HepG2 (cell line): ENCODE results near the gene FAM222B. TPM values are rescaled to one million over a fixed set of nuclear protein-coding genes. Genes with fewer than 3 reads are reported as not detected.
A peak's percentile ranks its signal among the peaks of the same experiment; 100 is the strongest.

ENCODE experiments used
- ATAC-seq: fragments of 200-7000 bp; cut with Tn5 transposase; 3 replicates; pipeline ENCODE4 v1.9.1; 2020; ENCODE audit warnings: mild to moderate bottlenecking, moderate library complexity
- BruUV-seq: library from RNA; stranded (reverse); fragments of 400-500 nt; replicated peaks from 2 replicates; lab custom pipeline; 2021; lab: Mats Ljungman, UMichigan
- CTCF ChIA-PET: fragments of 300-600 bp; formaldehyde crosslinking; extraction: SDS; loops from one replicate; lab custom pipeline; 2021; ENCODE audit warnings: low total read pairs, inconsistent platforms, low intra/inter-chr PET ratio; lab: Yijun Ruan, JAX
- POLR2A ChIA-PET: fragments of 350-600 bp; sonication (Branson Sonifier 250); formaldehyde crosslinking; loops from one replicate; lab custom pipeline; 2020; ENCODE audit warnings: antibody characterized with exemption, inconsistent platforms; lab: Yijun Ruan, JAX
- DNase-seq: peaks from one replicate; pipeline ENCODE4 v3.0.0-alpha.2; 2015; ENCODE audit warnings: low spot score
- FAIRE-seq: peaks from 3 replicates; lab custom pipeline; 2011; peaks lifted over from hg19 to GRCh38; lab: Jason Lieb, UNC
- H2AFZ ChIP-seq: one replicate; pipeline ENCODE4 v1.6.1; 2011; ENCODE audit warnings: low read length, inconsistent platforms
- H3K27ac ChIP-seq: fragments of 300-600 bp; 3 replicates; pipeline ENCODE4 v1.8.0; 2011; ENCODE audit warnings: mixed run types, mild to moderate bottlenecking, mixed read lengths, low read length, inconsistent platforms; ENCODE audit not compliant: insufficient read depth; ENCODE audit errors: extremely low read length
- H3K27me3 ChIP-seq, 2 experiments: fragments of 200-600 bp in 1 of 2; 2 replicates in 1 of 2; 3 replicates in 1 of 2; pipeline versions ENCODE4 v1.6.0 to v1.8.0; 2011; ENCODE audit warnings: low read length in 2 of 2, mild to moderate bottlenecking in 2 of 2, moderate library complexity in 2 of 2, inconsistent platforms in 1 of 2; ENCODE audit not compliant: insufficient read depth in 2 of 2, control insufficient read depth in 1 of 2
- H3K36me3 ChIP-seq, 2 experiments: fragments of 200-600 bp in 1 of 2; replicated peaks in 1 of 2; 2 replicates in 1 of 2; 3 replicates in 1 of 2; pipeline versions ENCODE4 v1.5.1 to v1.8.0; 2011; ENCODE audit warnings: low read length in 2 of 2, inconsistent platforms in 1 of 2; ENCODE audit not compliant: insufficient read depth in 2 of 2, control insufficient read depth in 1 of 2
- H3K4me1 ChIP-seq: 2 replicates; pipeline ENCODE4 v1.5.1; 2012; ENCODE audit warnings: low read length, inconsistent platforms; ENCODE audit not compliant: insufficient read depth
- H3K4me2 ChIP-seq: 2 replicates; pipeline ENCODE4 v1.6.0; 2011; ENCODE audit warnings: low read depth, low read length, inconsistent platforms
- H3K4me3 ChIP-seq, 3 experiments: fragments of 200-600 bp in 1 of 3; sonication (generic), shearing (Covaris generic) in 1 of 3; replicated peaks in 1 of 3; 2 replicates each; pipeline ENCODE4 v1.5.1; 2011 to 2016; ENCODE audit warnings: low read length in 3 of 3, inconsistent platforms in 2 of 3, low read depth in 2 of 3, mild to moderate bottlenecking in 2 of 3, control low read depth in 1 of 3, mixed read lengths in 1 of 3; ENCODE audit not compliant: insufficient read depth in 1 of 3
- H3K79me2 ChIP-seq: one replicate; pipeline ENCODE4 v1.6.1; 2011; ENCODE audit warnings: low read length, inconsistent platforms; ENCODE audit not compliant: insufficient read depth
- H3K9ac ChIP-seq: 2 replicates; pipeline ENCODE4 v1.6.0; 2011; ENCODE audit warnings: mild to moderate bottlenecking, low read depth, low read length, inconsistent platforms; ENCODE audit not compliant: insufficient read depth
- H3K9me3 ChIP-seq: 2 replicates; pipeline ENCODE4 v1.5.1; 2012; ENCODE audit warnings: mild to moderate bottlenecking, low read length
- H4K20me1 ChIP-seq: 2 replicates; pipeline ENCODE4 v1.6.0; 2011; ENCODE audit warnings: inconsistent platforms, mild to moderate bottlenecking, low read length, moderate library complexity; ENCODE audit not compliant: insufficient read depth
- AGO2 ChIP-seq: fragments of 200-400 bp; formaldehyde crosslinking; optimal IDR thresholded peaks from 2 replicates; pipeline ENCODE3; 2017; ENCODE audit warnings: mild to moderate bottlenecking, low read depth, low read length, moderate library complexity
- CBX2 ChIP-seq, 2 experiments: fragments of 200-600 bp in 1 of 2; sonication (generic); formaldehyde crosslinking in 1 of 2; IDR thresholded peaks; 2 replicates each; pipeline versions ENCODE4 v1.7.0 to v1.8.1; 2018 to 2022; ENCODE audit warnings: low read depth in 2 of 2, low read length in 1 of 2, mild to moderate bottlenecking in 1 of 2, missing genetic modification reagents in 1 of 2
- ESRRA ChIP-seq: sonication (generic); formaldehyde crosslinking; IDR thresholded peaks from 2 replicates; pipeline ENCODE4 v1.5.1; 2020; ENCODE audit warnings: mild to moderate bottlenecking, low read depth, missing genetic modification reagents
- ETV6 ChIP-seq: sonication (generic); formaldehyde crosslinking; conservative IDR thresholded peaks from 2 replicates; pipeline ENCODE4 v1.4.0; 2020; ENCODE audit warnings: missing genetic modification reagents
- POLR2A ChIP-seq, 2 experiments: IDR thresholded peaks; 2 replicates each; pipeline ENCODE4 v1.6.1; 2011; ENCODE audit warnings: low read depth in 2 of 2, low read length in 2 of 2, mild to moderate bottlenecking in 1 of 2, moderate library complexity in 1 of 2; ENCODE audit not compliant: insufficient read depth in 1 of 2
- PRMT3 ChIP-seq: sonication (generic); formaldehyde crosslinking; IDR thresholded peaks from 2 replicates; pipeline ENCODE4 v1.8.1; 2022; ENCODE audit warnings: low read depth, mild to moderate bottlenecking, moderate library complexity, missing genetic modification reagents, borderline replicate concordance
- RBFOX2 ChIP-seq: fragments of 200-400 bp; formaldehyde crosslinking; IDR thresholded peaks from 2 replicates; pipeline ENCODE4 v1.6.1; 2017; ENCODE audit warnings: low read depth, mild to moderate bottlenecking, low read length
- RBM22 ChIP-seq: fragments of 200-400 bp; formaldehyde crosslinking; optimal IDR thresholded peaks from 2 replicates; pipeline ENCODE3; 2017; ENCODE audit warnings: mild to moderate bottlenecking, low read length, moderate library complexity
- RXRB ChIP-seq: IDR thresholded peaks from 2 replicates; pipeline ENCODE4 v1.6.1; 2016; ENCODE audit warnings: borderline replicate concordance, missing genetic modification reagents, missing compliant biosample characterization
- ZFP91 ChIP-seq: sonication (generic); formaldehyde crosslinking; IDR thresholded peaks from 2 replicates; pipeline ENCODE4 v1.9.0; 2022; ENCODE audit warnings: missing genetic modification reagents, mild to moderate bottlenecking, borderline replicate concordance
- ZNF10 ChIP-seq: sonication (generic); formaldehyde crosslinking; IDR thresholded peaks from 2 replicates; pipeline ENCODE4 v1.4.0; 2020; ENCODE audit warnings: mild to moderate bottlenecking, low read depth, missing genetic modification reagents, borderline replicate concordance
- WGBS: methylation state at CpG from one replicate; pipeline ENCODE4 v1.1.6; 2017; ENCODE audit warnings: low lambda C conversion rate; 5-methylcytosine and 5-hydroxymethylcytosine counted together
- in situ Hi-C: cut with HindIII; loops from 2 replicates; pipeline ENCODE4 v1.10.0; 2017; ENCODE audit warnings: low pct_unique_long_range_greater_than_20kb; ENCODE audit not compliant: extremely low pct_ligation_motif_present
- intact Hi-C: fragments of 100-400 bp; cut with micrococcal nuclease; formaldehyde crosslinking; loops from one replicate; pipeline ENCODE4 v1.10.0; 2022; ENCODE audit not compliant: unreplicated experiment
- polyA plus RNA-seq, 8 experiments: library from polyadenylated mRNA; depleted of rRNA in 3 of 8; stranded (reverse) in 7 of 8; unstranded in 1 of 8; fragments of >200 nt; fragmentation: Illumina TruSeq in 4 of 8; extraction: Trizol in 4 of 8; gene quantifications; 2 replicates each; pipeline versions ENCODE4 v1.2.1 to v1.2.3, GENCODE V29; 2011 to 2016; ENCODE audit warnings: low read depth in 4 of 8, missing spikeins in 1 of 8, mixed read lengths in 1 of 8; ENCODE audit not compliant: insufficient read depth in 1 of 8
- total RNA-seq, 5 experiments: library from RNA; depleted of rRNA; stranded (reverse); fragments of >200 nt; fragmentation: Illumina TruSeq; extraction: Trizol; gene quantifications; 2 replicates each; pipeline ENCODE4 v1.2.3, GENCODE V29; 2016; ENCODE audit warnings: low read depth in 1 of 5

The FAM222B gene
- total and polyA plus RNA-seq, 2 of the 13 experiments (the other 11 are each of a cell fraction or from before 2014, with no cell fraction given) = 3.5 to 7.3 TPM

GRCh38 chr17:28747801-28748750 is 94.5 kb downstream of the FAM222B start:
- Histone ChIP-seq H4K20me1 (peaks cover 52% of the 10 kb centered on the region), H3K36me3 (peaks cover 39 to 43% of the 10 kb centered on the region in 2 experiments), H3K9me3 (no peaks in the 10 kb centered on the region), H3K4me3 (no peak overlapping the region), H3K9ac (no peak overlapping the region), H3K79me2 (peaks cover 33% of the 10 kb centered on the region), H3K4me1 (peaks cover 51% of the 10 kb centered on the region), H2AFZ (no peak overlapping the region), H3K4me2 (no peak overlapping the region), H3K27ac (no peak overlapping the region), H3K27me3 (no peaks in the 10 kb centered on the region; a peak in 1 of 5 replicates)
- in situ Hi-C loops (loop anchor here (25.0 kb wide), 1 partner anchor 364 kb away; no protein-coding TSS in a partner anchor), intact Hi-C loops (no loop called here)
- ATAC-seq (no peak), DNase-seq (no peak), FAIRE-seq (no peak)
- ChIA-PET POLR2A (interaction anchor here (1.3 to 12.3 kb wide), 2 partner anchors 20 to 29 kb away, joined by 5 to 590 read pairs; partner anchors contain the start of genes NEK8, RPL23A and TLCD1), CTCF (interaction anchor here (1.3 to 4.1 kb wide), 3 partner anchors 21 to 101 kb away, joined by 4 to 142 read pairs (median 4); partner anchors contain the start of genes NEK8 and TLCD1)
- WGBS = 85% methylated on average over 7 of the region's 18 CpGs
- TF ChIP-seq ETV6 (CRISPR knock-in tag) (no peak), ZFP91 (CRISPR knock-in tag) (0 out of 2 replicates have a peak, but pooled peaks have one; percentile 26), PRMT3 (CRISPR knock-in tag) (no peak), ZNF10 (no peak), RBM22 (peak; percentile 64), CBX2 (IDR thresholded peaks at IDR 0.05; ENCODE audit: low read depth, low read length) (no peak), CBX2 (CRISPR knock-in tag; IDR thresholded peaks at IDR 0.05; ENCODE audit: low read depth) (no peak), POLR2A (IDR thresholded peaks at IDR 0.05; ENCODE audit: insufficient read depth in 1 of 2, low read depth in 2 of 2, low read length in 2 of 2) (peak in 1 of 2 experiments; percentile 1; a peak in 1 of 4 replicates), ESRRA (CRISPR knock-in tag) (no peak), RXRB (CRISPR knock-in tag) (no peak), AGO2 (peak; percentile 81), RBFOX2 (peak; percentile 20)
- BruUV-seq = no TSS peak
